ENCODE results near the gene RTN4R. TPM values are rescaled to one million over a fixed set of nuclear protein-coding genes. Genes with fewer than 3 reads are reported as not detected.
"Not testable (repeated sequence)": the region's sequence is repeated elsewhere in the genome, so short reads cannot be mapped to it uniquely, and the experiment has no call there.

The RTN4R gene
- total RNA-seq, 1 donor from 2014 or later: 2.6 TPM

- H3K9me3 ChIP-seq (ENCODE audit: control insufficient read depth in 3 of 3, low read length in 3 of 3): no peaks in the 10 kb centered on the region
- peaks cover 5 to 17% (median 15%) of the 10 kb centered on the region in 3 donors for H3K4me1 ChIP-seq (ENCODE audit: control insufficient read depth in 3 of 3, insufficient read depth in 3 of 3, low read length in 3 of 3)
- H3K27ac ChIP-seq (ENCODE audit: low read depth, low read length): no peak overlapping the region
- no peak overlapping the region for H3K4me3 ChIP-seq (ENCODE audit: low read length in 3 of 3)
- no peak overlapping the region for H3K9ac ChIP-seq (ENCODE audit: low read depth in 1 of 3, low read length in 3 of 3)
- no peaks in the 10 kb centered on the region for H3K36me3 ChIP-seq (ENCODE audit: control insufficient read depth in 3 of 3, insufficient read depth in 3 of 3, low read length in 3 of 3)
- H3K27me3 ChIP-seq (ENCODE audit: control insufficient read depth in 3 of 3, insufficient read depth in 3 of 3, low read length in 3 of 3): peaks cover 0 to 6% (median 6%) of the 10 kb centered on the region in 3 donors
These were observed 3.2 kb upstream of the RTN4R start for GRCh38 chr22:20271114-20271994.

DNA sequence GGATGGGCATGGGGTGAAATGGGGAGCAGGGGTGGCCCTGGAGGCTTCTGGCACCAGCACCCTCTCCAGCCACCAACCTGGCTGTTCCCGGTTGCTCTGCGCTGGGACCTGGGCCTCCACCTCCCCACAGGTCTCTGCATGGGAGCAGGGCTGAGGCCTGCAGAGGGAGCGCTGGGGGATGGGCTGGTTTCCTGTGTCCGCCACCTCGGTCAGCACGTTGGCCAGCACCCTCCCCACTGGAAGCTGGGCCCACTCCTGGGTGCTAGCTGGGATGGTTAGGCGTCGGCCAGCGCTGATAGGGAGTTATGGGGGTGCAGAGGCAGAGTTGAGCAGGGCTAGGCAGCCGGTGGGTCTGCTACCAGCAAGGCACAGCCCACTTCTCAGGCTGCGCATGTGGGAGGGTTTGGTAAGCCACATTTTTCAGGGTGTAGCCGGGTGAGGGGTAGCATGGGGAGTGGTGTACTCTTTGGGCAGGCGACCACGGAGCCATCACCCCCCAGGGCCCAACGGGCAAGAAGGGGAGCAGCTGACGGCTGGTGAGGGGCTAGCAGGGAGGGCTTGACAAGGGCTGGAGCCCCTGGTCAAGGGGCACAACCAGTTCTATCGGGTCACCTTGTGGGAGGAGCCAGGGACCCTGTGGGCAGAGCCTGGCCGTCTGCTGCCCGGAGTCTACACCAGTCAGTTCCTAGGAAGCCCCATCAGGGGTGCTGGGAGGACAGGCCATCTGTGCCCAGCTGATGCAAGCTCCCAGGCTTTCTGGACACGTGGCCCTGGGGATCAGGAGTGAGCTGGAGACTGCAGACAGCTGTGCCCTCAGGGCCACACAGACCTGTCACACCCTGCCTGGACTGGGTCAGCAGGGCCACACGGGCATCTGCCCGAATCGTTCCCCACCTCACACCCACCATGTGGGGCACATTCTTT is 2.3 kb upstream of the RTN4R start:
- not testable (repeated sequence) for H3K27me3 ChIP-seq (ENCODE audit: control insufficient read depth in 3 of 3, insufficient read depth in 3 of 3, low read length in 3 of 3); H3K36me3 ChIP-seq (ENCODE audit: control insufficient read depth in 3 of 3, insufficient read depth in 3 of 3, low read length in 3 of 3); H3K27ac ChIP-seq (ENCODE audit: low read depth, low read length); H3K9me3 ChIP-seq (ENCODE audit: control insufficient read depth in 3 of 3, low read length in 3 of 3); H3K4me3 ChIP-seq (ENCODE audit: low read length in 3 of 3); H3K9ac ChIP-seq (ENCODE audit: low read depth in 1 of 3, low read length in 3 of 3)
- H3K4me1 ChIP-seq (ENCODE audit: control insufficient read depth in 3 of 3, insufficient read depth in 3 of 3, low read length in 3 of 3): peaks cover 5 to 17% (median 15%) of the 10 kb centered on the region in 3 donors

- not testable (repeated sequence) for H3K27me3 ChIP-seq (ENCODE audit: control insufficient read depth in 3 of 3, insufficient read depth in 3 of 3, low read length in 3 of 3); H3K4me3 ChIP-seq (ENCODE audit: low read length in 3 of 3); H3K36me3 ChIP-seq (ENCODE audit: control insufficient read depth in 3 of 3, insufficient read depth in 3 of 3, low read length in 3 of 3); H3K27ac ChIP-seq (ENCODE audit: low read depth, low read length); H3K9ac ChIP-seq (ENCODE audit: low read depth in 1 of 3, low read length in 3 of 3); H3K9me3 ChIP-seq (ENCODE audit: control insufficient read depth in 3 of 3, low read length in 3 of 3)
- H3K4me1 ChIP-seq (ENCODE audit: control insufficient read depth in 3 of 3, insufficient read depth in 3 of 3, low read length in 3 of 3): peaks cover 5 to 17% (median 15%) of the 10 kb centered on the region in 3 donors
These were observed 1.6 kb upstream of the RTN4R start for GRCh38 chr22:20269673-20270072.

DNA sequence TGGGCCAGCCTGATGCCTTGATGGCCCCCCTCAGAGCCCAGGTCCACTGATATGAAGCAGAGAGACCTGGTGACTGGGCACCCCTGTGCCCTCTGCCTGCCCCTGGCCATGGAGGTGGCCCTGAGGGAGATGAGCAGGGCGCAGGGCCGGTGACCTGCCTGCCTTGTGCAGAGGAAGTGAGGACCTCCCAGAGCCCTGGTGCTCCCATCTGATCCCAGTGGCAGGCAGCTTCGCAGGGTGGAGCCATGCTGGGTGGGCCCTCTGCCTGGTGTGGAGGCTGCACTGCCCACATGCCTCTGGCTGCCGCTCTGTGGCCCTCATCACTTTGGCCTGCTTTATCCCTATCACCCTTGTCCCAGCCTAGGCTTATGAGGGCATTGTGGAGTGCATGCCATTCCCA is 1.1 kb upstream of the RTN4R start:
- H3K9ac ChIP-seq (ENCODE audit: low read depth in 1 of 3, low read length in 3 of 3); H3K9me3 ChIP-seq (ENCODE audit: control insufficient read depth in 3 of 3, low read length in 3 of 3); H3K27ac ChIP-seq (ENCODE audit: low read depth, low read length); H3K4me3 ChIP-seq (ENCODE audit: low read length in 3 of 3); H3K36me3 ChIP-seq (ENCODE audit: control insufficient read depth in 3 of 3, insufficient read depth in 3 of 3, low read length in 3 of 3); H3K27me3 ChIP-seq (ENCODE audit: control insufficient read depth in 3 of 3, insufficient read depth in 3 of 3, low read length in 3 of 3): not testable (repeated sequence)
- peaks cover 5 to 17% (median 15%) of the 10 kb centered on the region in 3 donors for H3K4me1 ChIP-seq (ENCODE audit: control insufficient read depth in 3 of 3, insufficient read depth in 3 of 3, low read length in 3 of 3)

DNA sequence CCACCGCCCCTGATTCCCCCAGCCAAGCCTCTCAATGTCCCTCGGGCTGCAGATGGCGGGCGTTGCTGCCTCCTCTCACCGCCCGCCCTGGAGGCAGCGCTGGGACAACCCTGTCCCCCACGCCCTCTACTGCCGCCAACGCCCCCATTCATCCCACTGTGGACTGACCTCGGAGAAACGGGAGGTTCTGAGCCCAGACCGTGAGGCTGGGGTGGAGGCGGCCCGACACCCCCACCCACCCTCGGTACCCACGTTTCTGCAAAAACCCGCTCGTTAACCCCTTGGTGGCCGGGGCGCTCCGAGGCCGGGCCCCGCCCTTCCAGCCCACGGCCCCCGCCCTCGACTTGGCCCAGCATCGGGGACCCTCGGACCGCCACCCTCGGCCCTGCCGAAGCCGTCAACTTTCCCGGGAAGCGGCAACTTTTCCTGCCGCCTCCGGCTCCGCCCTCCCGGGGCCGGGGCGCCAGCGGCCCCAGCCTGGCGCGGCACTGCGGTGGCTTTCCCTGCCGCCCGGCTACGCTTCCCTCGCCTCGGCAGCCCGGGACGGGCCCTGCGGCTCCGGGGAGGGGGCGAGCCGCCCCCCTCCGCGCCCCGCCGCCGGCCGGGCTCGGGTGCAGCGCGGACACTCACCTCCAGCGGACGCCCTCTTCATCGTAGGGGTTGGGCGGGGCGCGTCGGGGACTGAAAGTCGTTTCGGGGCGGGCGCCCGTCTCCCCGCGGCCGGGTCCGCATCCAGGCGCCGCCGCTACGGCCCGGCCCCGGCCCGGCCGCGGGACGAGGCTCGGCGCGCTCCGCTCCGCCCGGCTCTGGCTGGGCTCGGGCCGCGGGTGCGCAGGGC is 458 bp downstream of the RTN4R start:
- Histone ChIP-seq H3K9me3 (ENCODE audit: control insufficient read depth in 3 of 3, low read length in 3 of 3) (no peaks in the 10 kb centered on the region), H3K4me3 (ENCODE audit: low read length in 3 of 3) (peak overlapping the region in 1 of 3 donors; percentile 35), H3K27me3 (ENCODE audit: control insufficient read depth in 3 of 3, insufficient read depth in 3 of 3, low read length in 3 of 3) (peaks cover 0 to 6% (median 6%) of the 10 kb centered on the region in 3 donors), H3K36me3 (ENCODE audit: control insufficient read depth in 3 of 3, insufficient read depth in 3 of 3, low read length in 3 of 3) (no peaks in the 10 kb centered on the region), H3K4me1 (ENCODE audit: control insufficient read depth in 3 of 3, insufficient read depth in 3 of 3, low read length in 3 of 3) (peaks cover 5 to 15% (median 12%) of the 10 kb centered on the region in 3 donors), H3K9ac (ENCODE audit: low read depth in 1 of 3, low read length in 3 of 3) (peak overlapping the region in 1 of 3 donors; percentile 66), H3K27ac (ENCODE audit: low read depth, low read length) (no peak overlapping the region)

- H3K9ac ChIP-seq (ENCODE audit: low read depth in 1 of 3, low read length in 3 of 3); H3K4me3 ChIP-seq (ENCODE audit: low read length in 3 of 3); H3K27ac ChIP-seq (ENCODE audit: low read depth, low read length); H3K36me3 ChIP-seq (ENCODE audit: control insufficient read depth in 3 of 3, insufficient read depth in 3 of 3, low read length in 3 of 3); H3K27me3 ChIP-seq (ENCODE audit: control insufficient read depth in 3 of 3, insufficient read depth in 3 of 3, low read length in 3 of 3); H3K9me3 ChIP-seq (ENCODE audit: control insufficient read depth in 3 of 3, low read length in 3 of 3): not testable (repeated sequence)
- peaks cover 5 to 13% (median 12%) of the 10 kb centered on the region in 3 donors for H3K4me1 ChIP-seq (ENCODE audit: control insufficient read depth in 3 of 3, insufficient read depth in 3 of 3, low read length in 3 of 3)
These were observed 1.3 kb downstream of the RTN4R start for GRCh38 chr22:20266667-20267440.

DNA sequence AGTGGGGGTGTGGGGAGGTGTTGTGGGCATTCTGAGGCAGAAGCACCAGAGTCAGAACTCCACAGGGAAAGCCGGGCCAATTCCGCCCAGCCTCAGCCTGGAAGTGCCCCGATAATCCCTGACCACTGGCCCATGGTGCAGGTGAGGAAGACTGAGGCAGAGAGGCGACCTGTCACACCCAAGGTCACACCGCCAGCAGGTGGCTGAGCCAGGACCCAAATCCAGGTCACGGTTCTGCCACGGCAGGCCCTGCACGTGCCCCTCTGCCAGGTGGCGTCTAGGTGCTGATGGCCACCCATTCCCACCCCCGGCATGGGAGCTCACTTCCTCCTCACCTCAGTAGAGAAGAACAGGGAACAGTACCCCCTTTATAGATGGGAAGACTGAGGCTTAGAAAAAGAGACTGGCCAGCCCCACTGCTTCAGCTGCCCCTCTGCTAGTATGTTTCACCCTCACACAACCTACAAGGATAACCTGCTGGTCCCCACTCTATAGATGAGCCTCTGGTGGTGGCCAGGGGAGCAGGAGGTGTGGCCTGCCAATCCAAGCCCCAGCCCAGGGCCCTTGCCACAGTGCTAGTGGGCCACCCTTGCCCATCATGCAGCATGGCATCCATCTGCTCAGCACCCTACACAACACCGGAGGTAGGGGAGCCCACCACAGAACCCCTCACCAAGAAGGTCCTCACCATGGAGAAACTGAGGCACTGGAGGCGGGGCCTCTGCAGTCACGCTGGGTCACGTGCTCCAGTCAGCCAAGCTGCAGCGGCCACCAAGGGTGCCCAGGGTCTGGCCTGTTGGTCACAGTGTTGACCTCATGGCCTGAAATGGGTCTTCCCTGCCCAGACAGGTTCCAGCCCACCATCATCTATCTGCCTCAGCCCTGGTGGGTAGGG is 2.1 kb downstream of the RTN4R start:
- H3K36me3 ChIP-seq (ENCODE audit: control insufficient read depth in 3 of 3, insufficient read depth in 3 of 3, low read length in 3 of 3); H3K4me1 ChIP-seq (ENCODE audit: control insufficient read depth in 3 of 3, insufficient read depth in 3 of 3, low read length in 3 of 3); H3K27ac ChIP-seq (ENCODE audit: low read depth, low read length); H3K9ac ChIP-seq (ENCODE audit: low read depth in 1 of 3, low read length in 3 of 3); H3K4me3 ChIP-seq (ENCODE audit: low read length in 3 of 3); H3K27me3 ChIP-seq (ENCODE audit: control insufficient read depth in 3 of 3, insufficient read depth in 3 of 3, low read length in 3 of 3); H3K9me3 ChIP-seq (ENCODE audit: control insufficient read depth in 3 of 3, low read length in 3 of 3): not testable (repeated sequence)

GRCh38 chr22:20264614-20265452 is 3.3 kb downstream of the RTN4R start:
- H3K36me3 ChIP-seq (ENCODE audit: control insufficient read depth in 3 of 3, insufficient read depth in 3 of 3, low read length in 3 of 3): no peaks in the 10 kb centered on the region
- H3K27me3 ChIP-seq (ENCODE audit: control insufficient read depth in 3 of 3, insufficient read depth in 3 of 3, low read length in 3 of 3): peaks cover 0 to 6% (median 6%) of the 10 kb centered on the region in 3 donors
- no peak overlapping the region for H3K9ac ChIP-seq (ENCODE audit: low read depth in 1 of 3, low read length in 3 of 3)
- H3K4me3 ChIP-seq (ENCODE audit: low read length in 3 of 3): no peak overlapping the region
- H3K27ac ChIP-seq (ENCODE audit: low read depth, low read length): no peak overlapping the region
- H3K9me3 ChIP-seq (ENCODE audit: control insufficient read depth in 3 of 3, low read length in 3 of 3): no peaks in the 10 kb centered on the region
- peaks cover 0 to 4% (median 2%) of the 10 kb centered on the region in 3 donors for H3K4me1 ChIP-seq (ENCODE audit: control insufficient read depth in 3 of 3, insufficient read depth in 3 of 3, low read length in 3 of 3)

All from skeletal muscle tissue (tissue), 4 donors.